GM18505 (cell line): ENCODE data around the gene PROZ.
"Not testable (repeated sequence)": the region's sequence is repeated elsewhere in the genome, so short reads cannot be mapped to it uniquely, and the experiment has no call there.

Experiments used
- ATAC-seq: cut with Tn5 transposase; IDR thresholded peaks from one replicate; pipeline ENCODE4 v1.9.1; 2021; ENCODE audit not compliant: unreplicated experiment
- POLR2A ChIP-seq: IDR thresholded peaks from 4 replicates; pipeline ENCODE4 v1.6.1; 2011; ENCODE audit warnings: borderline replicate concordance; ENCODE audit not compliant: insufficient read depth, insufficient read length; ENCODE audit errors: extremely low read depth

PROZ gene

GRCh38 chr13:113152984-113153809, 5.3 kb upstream of the PROZ start:
- ATAC-seq, result peak; percentile 16
- TF ChIP-seq POLR2A, result no peak

- TF ChIP-seq POLR2A, result peak; percentile 46
- ATAC-seq, result peak; percentile 55
Observed at GRCh38 chr13:113153810-113154748, 4.4 kb upstream of the PROZ start.

GRCh38 chr13:113155201-113155600, 3.2 kb upstream of the PROZ start:
- ATAC-seq, result no peak
- TF ChIP-seq POLR2A, result no peak

GRCh38 chr13:113155982-113156655, 2.3 kb upstream of the PROZ start:
- no peak for ATAC-seq

GRCh38 chr13:113157206-113157928, 1.1 kb upstream of the PROZ start:
- ATAC-seq, result no peak
- TF ChIP-seq POLR2A, result no peak

More at GRCh38 chr13:113155982-113156655, 2.3 kb upstream of the PROZ start:
- no peak for TF ChIP-seq POLR2A

- ATAC-seq, result no peak
- TF ChIP-seq POLR2A, result no peak
Observed at GRCh38 chr13:113158946-113159345, 498 bp downstream of the PROZ start.

- no peak for ATAC-seq
- no peak for TF ChIP-seq POLR2A
Observed at GRCh38 chr13:113159701-113160100, 1.3 kb downstream of the PROZ start.

GRCh38 chr13:113160983-113161382, 2.5 kb downstream of the PROZ start:
- TF ChIP-seq POLR2A, result no peak

GRCh38 chr13:113161433-113161832, 3.0 kb downstream of the PROZ start:
- TF ChIP-seq POLR2A, result no peak
- no peak for ATAC-seq

More at GRCh38 chr13:113160983-113161382, 2.5 kb downstream of the PROZ start:
- ATAC-seq, result no peak

- not testable (repeated sequence) for ATAC-seq
Observed at GRCh38 chr13:113161975-113162374, 3.5 kb downstream of the PROZ start.

GRCh38 chr13:113162783-113163685, 4.6 kb downstream of the PROZ start:
- no peak for ATAC-seq
- no peak for TF ChIP-seq POLR2A

- ATAC-seq, result no peak
- TF ChIP-seq POLR2A, result no peak
Observed at GRCh38 chr13:113164492-113164891, 6.0 kb downstream of the PROZ start.
